GM12878 (cell line): ENCODE data around the gene CNST. TPM values are rescaled to one million over a fixed set of nuclear protein-coding genes. Genes with fewer than 3 reads are reported as not detected.

Experiments used
- ATAC-seq: fragments of 200-7000 bp; cut with Tn5 transposase; 3 replicates; pipeline ENCODE4 v1.9.1; 2020; ENCODE audit warnings: mild to moderate bottlenecking, moderate library complexity
- BruUV-seq: library from RNA; stranded (reverse); fragments of 400-500 nt; replicated peaks from 2 replicates; lab custom pipeline; 2021; lab: Mats Ljungman, UMichigan
- CTCF ChIA-PET: fragments of 300-600 bp; sonication (Branson Sonifier 250); formaldehyde crosslinking; extraction: SDS; loops from one replicate; lab custom pipeline; 2021; ENCODE audit warnings: inconsistent platforms; lab: Yijun Ruan, JAX
- POLR2A ChIA-PET: fragments of 350-600 bp; formaldehyde crosslinking; extraction: SDS; loops from one replicate; lab custom pipeline; 2021; ENCODE audit warnings: inconsistent platforms; lab: Charles Lee
- RAD21 ChIA-PET: fragments of 300-600 bp; sonication (Branson Sonifier 250); formaldehyde crosslinking; loops from one replicate; lab custom pipeline; 2023; ENCODE audit warnings: antibody characterized with exemption; ENCODE audit not compliant: unreplicated experiment; lab: Charles Lee
- SMC1A ChIA-PET: fragments of 300-600 bp; sonication (Branson Sonifier 250); formaldehyde crosslinking; loops from one replicate; lab custom pipeline; 2023; ENCODE audit not compliant: unreplicated experiment, uncharacterized antibody; lab: Charles Lee
- DNase-seq: peaks from one replicate; pipeline ENCODE4 v3.0.0-alpha.2; 2011; ENCODE audit warnings: low read depth, low spot score
- FAIRE-seq: peaks from 3 replicates; lab custom pipeline; 2011; peaks lifted over from hg19 to GRCh38; lab: Jason Lieb, UNC
- H2AFZ ChIP-seq: 2 replicates; pipeline ENCODE4 v1.6.0; 2011; ENCODE audit warnings: low read depth, low read length, control low read depth; ENCODE audit not compliant: control insufficient read depth
- H3K27ac ChIP-seq: 2 replicates; pipeline ENCODE4 v1.5.1; 2011; ENCODE audit warnings: control low read depth; ENCODE audit not compliant: control insufficient read depth, insufficient read depth
- H3K27me3 ChIP-seq, 2 experiments: replicated peaks in 1 of 2; 2 replicates each; pipeline versions ENCODE4 v1.6.0 to v1.6.1; 2011; ENCODE audit warnings: low read length in 1 of 2; ENCODE audit not compliant: control insufficient read depth in 2 of 2, insufficient read depth in 2 of 2
- H3K36me3 ChIP-seq, 2 experiments: 2 replicates each; pipeline ENCODE4 v1.5.1; 2011; ENCODE audit warnings: low read length in 1 of 2; ENCODE audit not compliant: control insufficient read depth in 2 of 2, insufficient read depth in 2 of 2
- H3K4me1 ChIP-seq: 2 replicates; pipeline ENCODE4 v1.6.1; 2011; ENCODE audit warnings: mild to moderate bottlenecking, low read length, moderate library complexity, mixed read lengths; ENCODE audit not compliant: control insufficient read depth, insufficient read depth
- H3K4me2 ChIP-seq: 2 replicates; pipeline ENCODE4 v1.6.0; 2011; ENCODE audit warnings: control low read depth; ENCODE audit not compliant: control insufficient read depth, insufficient read depth
- H3K4me3 ChIP-seq: fragments of 200-600 bp; sonication (generic); 2 replicates; pipeline ENCODE4 v1.5.1; 2016
- H3K79me2 ChIP-seq: 2 replicates; pipeline ENCODE4 v1.6.0; 2011; ENCODE audit warnings: low read length; ENCODE audit not compliant: control insufficient read depth, insufficient read depth
- H3K9ac ChIP-seq: 2 replicates; pipeline ENCODE4 v1.8.0; 2011; ENCODE audit warnings: low read length, control low read depth, mixed read lengths; ENCODE audit not compliant: control insufficient read depth, insufficient read depth
- H3K9me3 ChIP-seq: replicated peaks from 3 replicates; pipeline ENCODE4 v1.5.1; 2011; ENCODE audit warnings: mild to moderate bottlenecking, low read length; ENCODE audit not compliant: control insufficient read depth, insufficient read depth
- H4K20me1 ChIP-seq: 2 replicates; pipeline ENCODE4 v1.6.0; 2011; ENCODE audit not compliant: control insufficient read depth, insufficient read depth
- ATF7 ChIP-seq: fragments of 450-650 bp; IDR thresholded peaks from 2 replicates; pipeline ENCODE4 v1.6.1; 2016; ENCODE audit warnings: low read depth, mild to moderate bottlenecking
- CREB1 ChIP-seq: IDR thresholded peaks from 2 replicates; pipeline ENCODE4 v1.6.1; 2012; ENCODE audit warnings: low read depth, mild to moderate bottlenecking, inconsistent platforms
- E2F8 ChIP-seq: fragments of 450-650 bp; IDR thresholded peaks from 2 replicates; pipeline ENCODE4 v1.6.1; 2018; ENCODE audit warnings: mild to moderate bottlenecking, low read depth, moderate library complexity; ENCODE audit not compliant: partially characterized antibody
- HDGF ChIP-seq: fragments of 450-650 bp; IDR thresholded peaks from 2 replicates; pipeline ENCODE4 v1.6.1; 2016; ENCODE audit warnings: antibody characterized with exemption
- MTA2 ChIP-seq: fragments of 450-650 bp; IDR thresholded peaks from 2 replicates; pipeline ENCODE4 v1.6.1; 2016; ENCODE audit warnings: low read depth, mild to moderate bottlenecking, moderate library complexity
- NFYA ChIP-seq: IDR thresholded peaks from 2 replicates; pipeline ENCODE4 v1.6.1; 2011; ENCODE audit warnings: low read depth, mild to moderate bottlenecking, low read length, improper control_type of control experiment, borderline replicate concordance
- PKNOX1 ChIP-seq: fragments of 450-650 bp; IDR thresholded peaks from 2 replicates; pipeline ENCODE4 v1.6.1; 2016; ENCODE audit warnings: mild to moderate bottlenecking
- POU2F2 ChIP-seq: IDR thresholded peaks from 3 replicates; pipeline ENCODE4 v1.6.1; 2011; ENCODE audit warnings: low read depth, mild to moderate bottlenecking, low read length, borderline replicate concordance
- RCOR1 ChIP-seq: conservative IDR thresholded peaks from 2 replicates; pipeline ENCODE4 v1.6.1; 2012; ENCODE audit warnings: low read depth, low read length, improper control_type of control experiment
- SIN3A ChIP-seq: IDR thresholded peaks from 2 replicates; pipeline ENCODE4 v1.6.1; 2012; ENCODE audit warnings: low read depth, low read length, improper control_type of control experiment
- SREBF1 ChIP-seq: IDR thresholded peaks from 2 replicates; pipeline ENCODE4 v1.6.1; 2012; ENCODE audit warnings: mild to moderate bottlenecking, low read length
- ZBED1 ChIP-seq: IDR thresholded peaks from 2 replicates; pipeline ENCODE4 v1.6.1; 2016; ENCODE audit warnings: borderline replicate concordance
- ZBTB40 ChIP-seq: fragments of 450-650 bp; IDR thresholded peaks from 2 replicates; pipeline ENCODE4 v1.6.1; 2016; ENCODE audit warnings: mild to moderate bottlenecking, moderate library complexity, borderline replicate concordance
- WGBS: methylation state at CpG from one replicate; pipeline ENCODE4 v1.1.6; 2016; ENCODE audit warnings: low lambda C conversion rate; ENCODE audit not compliant: insufficient replicate concordance, insufficient coverage; ENCODE audit errors: missing lambda C conversion rate; 5-methylcytosine and 5-hydroxymethylcytosine counted together
- in situ Hi-C: fragments of 300-500 bp; cut with MboI; formaldehyde crosslinking; loops from 9 replicates; pipeline ENCODE4 v1.14.3; 2018; ENCODE audit warnings: mixed read lengths
- intact Hi-C: fragments of 100-400 bp; cut with micrococcal nuclease; formaldehyde crosslinking; loops from one replicate; pipeline ENCODE4 v1.14.2; 2022; ENCODE audit not compliant: unreplicated experiment
- polyA plus RNA-seq, 11 experiments: library from polyadenylated mRNA; depleted of rRNA in 4 of 11; unstranded in 6 of 11; stranded (reverse) in 5 of 11; fragments of >200 nt; fragmentation: Nextera tagmentation in 4 of 11; fragmentation: Illumina TruSeq in 1 of 11; extraction: Ambion mirVana in 4 of 11; extraction: Trizol in 1 of 11; gene quantifications; 1 replicate in 1 of 11; 2 replicates in 10 of 11; pipeline versions ENCODE4 v1.2.1 to v1.2.3, GENCODE V29; 2011 to 2016; ENCODE audit warnings: inconsistent platforms in 2 of 11, missing spikeins in 2 of 11, low read depth in 1 of 11
- total RNA-seq, 4 experiments: library from RNA; depleted of rRNA in 3 of 4; stranded (reverse); fragments of >200 nt in 3 of 4; fragmentation: Illumina TruSeq in 1 of 4; extraction: Trizol in 1 of 4; gene quantifications; 2 replicates each; pipeline versions ENCODE4 v1.2.1 to v1.2.3, GENCODE V29; 2013 to 2021

The CNST gene
- total and polyA plus RNA-seq, 10 of the 15 experiments (the other 5 are each of a cell fraction or from before 2014, with no cell fraction given): 4.8 to 16.2 (median 12.3) TPM

DNA sequence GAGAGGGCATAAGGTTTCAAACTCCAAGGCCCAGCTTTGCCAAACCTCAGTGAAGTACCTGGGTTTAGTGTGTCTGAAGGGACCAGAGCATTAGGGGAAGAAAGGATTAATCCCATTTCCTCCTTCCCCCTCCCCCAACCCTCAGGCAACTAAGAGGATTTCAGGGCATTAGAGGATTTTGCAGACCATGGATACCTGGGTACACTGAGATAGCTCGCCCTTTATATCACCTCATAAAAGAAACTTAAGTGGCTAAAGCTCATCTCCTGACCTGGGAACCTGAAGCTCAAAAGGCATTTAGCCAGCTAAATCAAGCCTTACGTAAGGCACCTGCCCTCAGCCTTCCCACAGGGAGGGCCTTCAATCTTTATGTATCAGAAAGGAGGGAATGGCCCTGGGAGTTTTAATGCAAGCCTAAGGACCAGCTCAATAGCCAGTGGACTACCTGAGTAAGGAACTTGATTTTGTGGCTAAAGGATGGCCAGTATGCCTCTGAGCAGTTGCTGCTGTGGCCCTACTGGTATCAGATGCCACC lies 32.8 kb upstream of the CNST start (continued):
- TF ChIP-seq E2F8 (no peak), ZBED1 (no peak), ATF7 (no peak), NFYA (no peak)

DNA sequence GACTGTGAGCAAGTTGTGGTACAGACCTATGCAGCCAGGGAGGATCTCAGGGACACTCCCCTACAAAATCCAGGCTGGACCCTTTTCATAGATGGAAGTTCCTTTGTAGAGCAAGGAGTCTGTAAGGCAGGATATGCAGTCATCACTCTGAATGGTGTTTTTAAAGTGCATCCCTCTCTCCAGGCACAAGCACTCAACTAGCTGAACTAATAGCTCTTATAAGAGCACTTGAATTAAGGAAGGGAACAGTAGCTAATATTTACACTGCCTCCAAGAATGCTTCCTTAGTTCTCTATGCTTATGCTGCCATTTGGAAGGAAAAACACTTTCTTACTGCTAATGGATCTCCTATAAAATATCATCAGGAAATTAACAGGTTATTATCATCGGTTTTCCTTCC lies 32.1 kb upstream of the CNST start:
- Histone ChIP-seq H3K27me3 (no peaks in the 10 kb centered on the region; a peak in 1 of 4 replicates), H4K20me1 (no peaks in the 10 kb centered on the region), H3K4me2 (no peak overlapping the region), H3K9me3 (peaks cover 4% of the 10 kb centered on the region; the same call in 1 of the 3 replicates), H2AFZ (no peak overlapping the region), H3K4me3 (no peak overlapping the region), H3K4me1 (no peaks in the 10 kb centered on the region), H3K27ac (no peak overlapping the region), H3K36me3 (no peaks in the 10 kb centered on the region), H3K79me2 (no peaks in the 10 kb centered on the region), H3K9ac (no peak overlapping the region)
- ChIA-PET SMC1A (interaction anchor here (1.0 kb wide), 1 partner anchor 36 kb away, joined by 7 read pairs; no protein-coding TSS in a partner anchor), POLR2A (no interaction called here), RAD21 (no interaction called here), CTCF (no interaction called here)
- FAIRE-seq (no peak), ATAC-seq (no peak), DNase-seq (no peak)
- WGBS: 79% methylated on average over 1 of the region's 1 CpG
- intact Hi-C loops: no loop called here
- BruUV-seq: no TSS peak
- in situ Hi-C loops: no loop called here
- TF ChIP-seq MTA2 (no peak), PKNOX1 (no peak), HDGF (no peak), CREB1 (no peak), SREBF1 (no peak), SIN3A (no peak), POU2F2 (no peak), RCOR1 (no peak), ZBTB40 (no peak), E2F8 (no peak)
